RKO (cell line): ENCODE data around the gene OR1E2.

Source experiments
- DNase-seq: peaks from one replicate; pipeline ENCODE4 v3.0.0-alpha.2; 2016; ENCODE audit warnings: low spot score

The OR1E2 gene

DNA sequence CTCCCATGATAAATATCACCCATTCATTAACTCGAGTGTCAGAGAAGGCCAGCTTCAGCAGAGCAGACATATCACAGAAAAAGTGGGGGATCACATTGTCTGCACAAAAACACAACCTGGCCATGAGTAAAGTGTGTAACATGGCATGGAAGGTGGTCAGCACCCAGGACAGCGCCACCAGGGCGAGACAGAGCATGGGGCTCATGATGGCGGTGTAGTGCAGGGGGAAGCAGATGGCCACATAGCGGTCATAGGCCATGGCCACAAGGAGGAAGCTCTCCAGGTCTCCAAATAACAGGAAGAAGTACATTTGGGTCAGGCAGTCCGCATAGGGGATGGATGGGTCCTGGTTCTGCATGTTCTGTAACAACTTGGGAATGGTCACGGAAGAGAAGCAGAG is 35.8 kb downstream of the OR1E2 start:
- peak; percentile 35 for DNase-seq

DNA sequence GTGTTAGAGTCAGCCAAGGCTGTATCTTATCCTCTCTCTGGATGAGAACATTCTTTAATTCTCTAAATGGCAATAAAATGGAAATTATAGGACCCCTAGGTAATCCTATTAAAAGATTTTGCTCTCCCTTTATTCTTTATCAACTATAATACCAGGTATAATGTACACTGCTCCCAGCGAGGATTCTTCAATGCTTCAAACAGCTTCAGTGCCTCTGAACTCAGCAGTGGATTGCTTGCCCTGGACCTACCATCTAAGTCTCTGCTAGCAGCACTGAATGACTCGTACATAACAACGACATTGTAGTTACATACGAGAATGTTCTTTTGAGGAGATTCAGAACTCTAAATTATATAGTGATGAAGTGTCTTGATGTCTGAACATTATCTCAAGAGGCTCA is 43.9 kb downstream of the OR1E2 start:
- DNase-seq = no peak

- DNase-seq = no peak
Measured at GRCh38 chr17:3385869-3386816, 47.5 kb downstream of the OR1E2 start, which contains the start of gene OR3A2. Gene OR3A2, minus strand, starts transcription at chr17:3386308.
